Chondrocyte (in vitro differentiated cells): ENCODE data around the gene OTUD4. TPM values are rescaled to one million over a fixed set of nuclear protein-coding genes. Genes with fewer than 3 reads are reported as not detected.

Experiments
- DNase-seq: peaks from one replicate; pipeline ENCODE4 v3.0.0; 2021; ENCODE audit warnings: mixed read lengths, low spot score
- H3K27ac Mint-ChIP-seq: one replicate; pipeline ENCODE4 v1.8.0; 2021; ENCODE audit warnings: mild to moderate bottlenecking, moderate library complexity, mixed read lengths; ENCODE audit not compliant: unreplicated experiment
- H3K27me3 Mint-ChIP-seq: 2 replicates; pipeline ENCODE4 v1.8.0; 2021; ENCODE audit warnings: low read depth, mixed read lengths
- H3K36me3 Mint-ChIP-seq: 2 replicates; pipeline ENCODE4 v1.8.0; 2021; ENCODE audit warnings: low read depth, mixed read lengths
- H3K4me1 Mint-ChIP-seq: 2 replicates; pipeline ENCODE4 v1.8.0; 2021; ENCODE audit warnings: low read depth, mild to moderate bottlenecking, mixed read lengths
- H3K4me3 Mint-ChIP-seq: one replicate; pipeline ENCODE4 v1.8.0; 2021; ENCODE audit warnings: mild to moderate bottlenecking, moderate library complexity, mixed read lengths; ENCODE audit not compliant: unreplicated experiment
- H3K9me3 Mint-ChIP-seq: 2 replicates; pipeline ENCODE4 v1.8.0; 2021; ENCODE audit warnings: low read depth, mixed read lengths
- CTCF ChIP-seq: fragments of 200-600 bp; sonication (generic); IDR thresholded peaks from 2 replicates; pipeline ENCODE4 v1.5.0; 2021; ENCODE audit warnings: antibody characterized with exemption, mild to moderate bottlenecking, moderate library complexity
- total RNA-seq: library from RNA; stranded (reverse); gene quantifications from 3 replicates; pipeline ENCODE4 v1.2.1, GENCODE V29; 2021

OTUD4 gene
- total RNA-seq, 1 donor from 2014 or later, result 27.7 TPM

- Mint-ChIP-seq H3K4me1 (no peaks in the 10 kb centered on the region), H3K9me3 (no peaks in the 10 kb centered on the region), H3K36me3 (no peaks in the 10 kb centered on the region), H3K27ac (no peak overlapping the region), H3K27me3 (peaks cover 6% of the 10 kb centered on the region), H3K4me3 (no peak overlapping the region)
- TF ChIP-seq CTCF, result no peak
- DNase-seq, result no peak
These were observed 18.8 kb upstream of the OTUD4 start for GRCh38 chr4:145199051-145199716.

GRCh38 chr4:145196747-145197146 is 16.4 kb upstream of the OTUD4 start:
- Mint-ChIP-seq H3K9me3 (no peaks in the 10 kb centered on the region), H3K4me3 (no peak overlapping the region), H3K27ac (no peak overlapping the region), H3K36me3 (no peaks in the 10 kb centered on the region), H3K4me1 (no peaks in the 10 kb centered on the region), H3K27me3 (peaks cover 6% of the 10 kb centered on the region)
- no peak for DNase-seq
- TF ChIP-seq CTCF, result no peak

- no peaks in the 10 kb centered on the region for H3K4me1 Mint-ChIP-seq
- peaks cover 6% of the 10 kb centered on the region for H3K27me3 Mint-ChIP-seq
- H3K9me3 Mint-ChIP-seq, result no peaks in the 10 kb centered on the region
- no peaks in the 10 kb centered on the region for H3K36me3 Mint-ChIP-seq
- TF ChIP-seq CTCF, result no peak
- no peak for DNase-seq
- no peak overlapping the region for H3K4me3 Mint-ChIP-seq
- no peak overlapping the region for H3K27ac Mint-ChIP-seq
These were observed 15.0 kb upstream of the OTUD4 start for GRCh38 chr4:145195167-145195952.

GRCh38 chr4:145189981-145190380 is 9.6 kb upstream of the OTUD4 start:
- no peak for DNase-seq
- Mint-ChIP-seq H3K27me3 (peaks cover 3% of the 10 kb centered on the region), H3K27ac (no peak overlapping the region), H3K4me3 (no peak overlapping the region), H3K9me3 (no peaks in the 10 kb centered on the region), H3K4me1 (no peaks in the 10 kb centered on the region), H3K36me3 (no peaks in the 10 kb centered on the region)
- TF ChIP-seq CTCF, result no peak

GRCh38 chr4:145186729-145187128 is 6.3 kb upstream of the OTUD4 start:
- Mint-ChIP-seq H3K4me3 (no peak overlapping the region), H3K27ac (no peak overlapping the region), H3K4me1 (no peaks in the 10 kb centered on the region), H3K9me3 (no peaks in the 10 kb centered on the region), H3K36me3 (no peaks in the 10 kb centered on the region), H3K27me3 (peaks cover 3% of the 10 kb centered on the region)
- TF ChIP-seq CTCF, result no peak
- DNase-seq, result no peak
